Measurements from ENCODE around the gene PDE4A. TPM values are rescaled to one million over a fixed set of nuclear protein-coding genes. Genes with fewer than 3 reads are reported as not detected.

PDE4A gene
- total and polyA plus RNA-seq, 2 of the 13 experiments (the other 11 are each of a cell fraction or from before 2014, with no cell fraction given) = 1.1 to 4.1 TPM

DNA sequence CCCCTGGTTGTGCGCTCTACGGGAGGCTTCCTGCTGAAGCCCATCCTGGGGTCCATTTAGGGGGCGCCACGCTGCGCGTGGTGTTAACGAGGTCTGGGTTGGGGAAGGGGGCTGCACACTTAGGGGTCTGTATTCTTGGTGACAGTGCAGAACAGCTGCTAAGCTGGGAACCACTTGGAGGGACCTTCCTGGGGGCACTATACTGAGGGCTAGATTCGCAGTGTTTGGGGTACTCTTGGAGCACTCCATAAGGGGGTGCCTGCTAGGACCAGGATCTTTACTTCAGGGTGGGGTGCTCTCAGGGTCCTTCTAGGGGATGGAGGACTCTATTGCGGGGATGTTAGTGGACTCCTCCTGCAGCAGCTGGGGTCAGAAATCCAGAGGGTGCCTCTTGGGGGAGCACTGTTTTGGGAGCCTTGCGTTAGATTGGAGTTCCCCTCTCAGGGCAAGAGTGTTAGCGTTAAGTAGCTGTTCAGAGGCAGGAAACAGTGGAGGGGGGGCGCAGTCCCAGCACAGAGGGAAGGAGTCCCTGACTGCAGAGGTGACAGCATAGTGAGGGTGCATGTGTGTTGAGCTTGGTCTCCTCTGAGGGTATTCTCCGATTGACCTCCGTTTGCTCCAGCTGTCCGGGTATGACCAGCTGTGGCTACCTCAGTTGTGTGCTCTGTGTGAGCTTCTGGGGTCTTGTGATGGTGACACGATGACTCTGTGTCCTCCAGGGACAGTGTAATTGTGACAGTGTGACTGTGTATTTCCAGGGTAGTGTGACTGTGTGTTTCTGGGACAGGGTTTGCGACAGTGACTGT lies 1.1 kb downstream of the PDE4A start:
- WGBS (ENCODE audit: low lambda C conversion rate) = 9% methylated on average over 6 of the region's 17 CpGs
- Histone ChIP-seq H2AFZ (ENCODE audit: low read length) (no peak overlapping the region), H3K36me3 (replicated peaks in 1 of 2; ENCODE audit: control insufficient read depth in 1 of 2, insufficient read depth in 2 of 2, low read length in 2 of 2) (no peaks in the 10 kb centered on the region), H4K20me1 (ENCODE audit: insufficient read depth, low read length) (no peaks in the 10 kb centered on the region; the same call in 1 of the 2 replicates), H3K9me3 (ENCODE audit: low read length) (no peaks in the 10 kb centered on the region), H3K9ac (ENCODE audit: insufficient read depth, low read depth, low read length) (no peak overlapping the region), H3K27ac (ENCODE audit: extremely low read length, insufficient read depth, low read length) (no peak overlapping the region), H3K4me3 (replicated peaks in 1 of 3; ENCODE audit: insufficient read depth in 1 of 3, low read depth in 2 of 3, low read length in 3 of 3) (no peak overlapping the region; a peak in 1 of 6 replicates), H3K27me3 (ENCODE audit: control insufficient read depth in 1 of 2, insufficient read depth in 2 of 2, low read length in 2 of 2) (peaks cover 18 to 68% of the 10 kb centered on the region in 2 experiments), H3K4me1 (ENCODE audit: insufficient read depth, low read length) (peaks cover 48% of the 10 kb centered on the region), H3K79me2 (ENCODE audit: insufficient read depth, low read length) (no peaks in the 10 kb centered on the region), H3K4me2 (ENCODE audit: low read depth, low read length) (no peak overlapping the region)
- in situ Hi-C loops (cut with HindIII; ENCODE audit: extremely low pct_ligation_motif_present, low pct_unique_long_range_greater_than_20kb) = no loop called here
- BruUV-seq (replicated peaks) = no TSS peak
- no peak for FAIRE-seq
- CTCF ChIA-PET (ENCODE audit: low intra/inter-chr PET ratio, low total read pairs) = no interaction called here
- intact Hi-C loops (cut with micrococcal nuclease; ENCODE audit: unreplicated experiment) = no loop called here
- no peak for DNase-seq (ENCODE audit: low spot score)
- POLR2A ChIA-PET = no interaction called here
- ATAC-seq = no peak
- TF ChIP-seq, protein P1, sequence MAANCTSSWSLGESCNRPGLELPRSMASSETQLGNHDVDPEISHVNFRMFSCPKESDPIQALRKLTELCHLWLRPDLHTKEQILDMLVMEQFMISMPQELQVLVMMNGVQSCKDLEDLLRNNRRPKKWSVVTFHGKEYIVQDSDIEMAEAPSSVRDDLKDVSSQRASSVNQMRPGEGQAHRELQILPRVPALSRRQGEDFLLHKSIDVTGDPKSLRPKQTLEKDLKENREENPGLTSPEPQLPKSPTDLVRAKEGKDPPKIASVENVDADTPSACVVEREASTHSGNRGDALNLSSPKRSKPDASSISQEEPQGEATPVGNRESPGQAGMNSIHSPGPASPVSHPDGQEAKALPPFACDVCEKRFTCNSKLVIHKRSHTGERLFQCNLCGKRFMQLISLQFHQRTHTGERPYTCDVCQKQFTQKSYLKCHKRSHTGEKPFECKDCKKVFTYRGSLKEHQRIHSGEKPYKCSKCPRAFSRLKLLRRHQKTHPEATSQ (CRISPR knock-in tag; IDR thresholded peaks at IDR 0.05; ENCODE audit: borderline replicate concordance) = no peak
- TF ChIP-seq ZNF83 (CRISPR knock-in tag; IDR thresholded peaks at IDR 0.05; ENCODE audit: borderline replicate concordance) (no peak), ZNF496 (CRISPR knock-in tag; IDR thresholded peaks at IDR 0.05; ENCODE audit: insufficient replicate concordance) (no peak), TBX3 (IDR thresholded peaks at IDR 0.05; ENCODE audit: borderline replicate concordance) (no peak), TCF7L2 (IDR thresholded peaks at IDR 0.05; ENCODE audit: low read depth, low read length) (no peak), ZC3H4 (CRISPR knock-in tag; IDR thresholded peaks at IDR 0.05; ENCODE audit: borderline replicate concordance) (no peak), CREB1 (IDR thresholded peaks at IDR 0.05) (0 out of 2 replicates have a peak, but pooled peaks have one; percentile 30), CREB1 (CRISPR knock-in tag; IDR thresholded peaks at IDR 0.05) (no peak), NBN (conservative IDR thresholded peaks at IDR 0.05) (no peak), ZNF558 (CRISPR knock-in tag; IDR thresholded peaks at IDR 0.05; ENCODE audit: borderline replicate concordance) (no peak), GATA4 (IDR thresholded peaks at IDR 0.05; ENCODE audit: borderline replicate concordance, low read depth) (no peak), MBD4 (IDR thresholded peaks at IDR 0.05; ENCODE audit: borderline replicate concordance, low read length) (no peak)
- TF ChIP-seq, protein P2, sequence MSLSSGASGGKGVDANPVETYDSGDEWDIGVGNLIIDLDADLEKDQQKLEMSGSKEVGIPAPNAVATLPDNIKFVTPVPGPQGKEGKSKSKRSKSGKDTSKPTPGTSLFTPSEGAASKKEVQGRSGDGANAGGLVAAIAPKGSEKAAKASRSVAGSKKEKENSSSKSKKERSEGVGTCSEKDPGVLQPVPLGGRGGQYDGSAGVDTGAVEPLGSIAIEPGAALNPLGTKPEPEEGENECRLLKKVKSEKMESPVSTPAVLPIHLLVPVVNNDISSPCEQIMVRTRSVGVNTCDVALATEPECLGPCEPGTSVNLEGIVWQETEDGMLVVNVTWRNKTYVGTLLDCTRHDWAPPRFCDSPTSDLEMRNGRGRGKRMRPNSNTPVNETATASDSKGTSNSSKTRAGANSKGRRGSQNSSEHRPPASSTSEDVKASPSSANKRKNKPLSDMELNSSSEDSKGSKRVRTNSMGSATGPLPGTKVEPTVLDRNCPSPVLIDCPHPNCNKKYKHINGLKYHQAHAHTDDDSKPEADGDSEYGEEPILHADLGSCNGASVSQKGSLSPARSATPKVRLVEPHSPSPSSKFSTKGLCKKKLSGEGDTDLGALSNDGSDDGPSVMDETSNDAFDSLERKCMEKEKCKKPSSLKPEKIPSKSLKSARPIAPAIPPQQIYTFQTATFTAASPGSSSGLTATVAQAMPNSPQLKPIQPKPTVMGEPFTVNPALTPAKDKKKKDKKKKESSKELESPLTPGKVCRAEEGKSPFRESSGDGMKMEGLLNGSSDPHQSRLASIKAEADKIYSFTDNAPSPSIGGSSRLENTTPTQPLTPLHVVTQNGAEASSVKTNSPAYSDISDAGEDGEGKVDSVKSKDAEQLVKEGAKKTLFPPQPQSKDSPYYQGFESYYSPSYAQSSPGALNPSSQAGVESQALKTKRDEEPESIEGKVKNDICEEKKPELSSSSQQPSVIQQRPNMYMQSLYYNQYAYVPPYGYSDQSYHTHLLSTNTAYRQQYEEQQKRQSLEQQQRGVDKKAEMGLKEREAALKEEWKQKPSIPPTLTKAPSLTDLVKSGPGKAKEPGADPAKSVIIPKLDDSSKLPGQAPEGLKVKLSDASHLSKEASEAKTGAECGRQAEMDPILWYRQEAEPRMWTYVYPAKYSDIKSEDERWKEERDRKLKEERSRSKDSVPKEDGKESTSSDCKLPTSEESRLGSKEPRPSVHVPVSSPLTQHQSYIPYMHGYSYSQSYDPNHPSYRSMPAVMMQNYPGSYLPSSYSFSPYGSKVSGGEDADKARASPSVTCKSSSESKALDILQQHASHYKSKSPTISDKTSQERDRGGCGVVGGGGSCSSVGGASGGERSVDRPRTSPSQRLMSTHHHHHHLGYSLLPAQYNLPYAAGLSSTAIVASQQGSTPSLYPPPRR (CRISPR knock-in tag; IDR thresholded peaks at IDR 0.05; ENCODE audit: borderline replicate concordance) = no peak
- TF ChIP-seq, protein P3, sequence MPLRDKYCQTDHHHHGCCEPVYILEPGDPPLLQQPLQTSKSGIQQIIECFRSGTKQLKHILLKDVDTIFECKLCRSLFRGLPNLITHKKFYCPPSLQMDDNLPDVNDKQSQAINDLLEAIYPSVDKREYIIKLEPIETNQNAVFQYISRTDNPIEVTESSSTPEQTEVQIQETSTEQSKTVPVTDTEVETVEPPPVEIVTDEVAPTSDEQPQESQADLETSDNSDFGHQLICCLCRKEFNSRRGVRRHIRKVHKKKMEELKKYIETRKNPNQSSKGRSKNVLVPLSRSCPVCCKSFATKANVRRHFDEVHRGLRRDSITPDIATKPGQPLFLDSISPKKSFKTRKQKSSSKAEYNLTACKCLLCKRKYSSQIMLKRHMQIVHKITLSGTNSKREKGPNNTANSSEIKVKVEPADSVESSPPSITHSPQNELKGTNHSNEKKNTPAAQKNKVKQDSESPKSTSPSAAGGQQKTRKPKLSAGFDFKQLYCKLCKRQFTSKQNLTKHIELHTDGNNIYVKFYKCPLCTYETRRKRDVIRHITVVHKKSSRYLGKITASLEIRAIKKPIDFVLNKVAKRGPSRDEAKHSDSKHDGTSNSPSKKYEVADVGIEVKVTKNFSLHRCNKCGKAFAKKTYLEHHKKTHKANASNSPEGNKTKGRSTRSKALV (CRISPR knock-in tag; IDR thresholded peaks at IDR 0.05) = peak; percentile 8; the same call in 1 of the 2 replicates
